H9 (cell line): ENCODE results near the gene KRTAP10-11. TPM values are rescaled to one million over a fixed set of nuclear protein-coding genes. Genes with fewer than 3 reads are reported as not detected.
"Not testable (repeated sequence)": the region's sequence is repeated elsewhere in the genome, so short reads cannot be mapped to it uniquely, and the experiment has no call there.

ENCODE experiments used
- DNase-seq: peaks from one replicate; pipeline ENCODE4 v3.0.0-alpha.2; 2017
- H2AFZ ChIP-seq: one replicate; pipeline ENCODE4 v1.6.1; 2013; ENCODE audit warnings: mild to moderate bottlenecking, low read length, control low read depth, moderate library complexity
- H2AK5ac ChIP-seq: 2 replicates; pipeline ENCODE4 v1.6.1; 2013; ENCODE audit warnings: low read length, control low read depth, mixed read lengths; ENCODE audit not compliant: insufficient read length
- H2BK120ac ChIP-seq: one replicate; pipeline ENCODE4 v1.6.1; 2013; ENCODE audit warnings: low read depth, mild to moderate bottlenecking, low read length, control low read depth, inconsistent platforms; ENCODE audit not compliant: poor library complexity, severe bottlenecking
- H2BK12ac ChIP-seq: 2 replicates; pipeline ENCODE4 v1.6.1; 2013; ENCODE audit warnings: low read length, control low read depth, mixed read lengths, low read depth; ENCODE audit not compliant: insufficient read length
- H2BK15ac ChIP-seq: 2 replicates; pipeline ENCODE4 v1.6.1; 2013; ENCODE audit warnings: low read depth, low read length, control low read depth
- H2BK20ac ChIP-seq: one replicate; pipeline ENCODE4 v1.6.1; 2013; ENCODE audit warnings: low read depth, mild to moderate bottlenecking, low read length, control low read depth, inconsistent platforms; ENCODE audit not compliant: poor library complexity, severe bottlenecking
- H2BK5ac ChIP-seq: 2 replicates; pipeline ENCODE4 v1.6.1; 2013; ENCODE audit warnings: low read length, control low read depth, mixed read lengths; ENCODE audit not compliant: insufficient read length
- H3K14ac ChIP-seq: 2 replicates; pipeline ENCODE4 v1.6.1; 2013; ENCODE audit warnings: low read length, control low read depth; ENCODE audit not compliant: insufficient read depth
- H3K18ac ChIP-seq: 2 replicates; pipeline ENCODE4 v1.6.1; 2013; ENCODE audit warnings: low read depth, mild to moderate bottlenecking, mixed read lengths, low read length, control low read depth; ENCODE audit not compliant: insufficient read length
- H3K23ac ChIP-seq: 2 replicates; pipeline ENCODE4 v1.6.1; 2013; ENCODE audit warnings: low read length, control low read depth, mixed read lengths, low read depth; ENCODE audit not compliant: insufficient read length
- H3K23me2 ChIP-seq: 2 replicates; pipeline ENCODE4 v1.6.1; 2013; ENCODE audit warnings: low read depth, mild to moderate bottlenecking, mixed read lengths, low read length, control low read depth; ENCODE audit not compliant: insufficient read length, poor library complexity, severe bottlenecking
- H3K27ac ChIP-seq: 2 replicates; pipeline ENCODE4 v1.5.1; 2013; ENCODE audit warnings: low read length, control low read depth, mixed read lengths, low read depth; ENCODE audit not compliant: insufficient read length
- H3K27me3 ChIP-seq: 2 replicates; pipeline ENCODE4 v1.6.1; 2013; ENCODE audit warnings: low read length, control low read depth, inconsistent platforms; ENCODE audit not compliant: insufficient read depth
- H3K4ac ChIP-seq: 2 replicates; pipeline ENCODE4 v1.6.1; 2013; ENCODE audit warnings: low read depth, mild to moderate bottlenecking, control low read depth, inconsistent platforms, low read length, moderate library complexity
- H3K4me1 ChIP-seq: 2 replicates; pipeline ENCODE4 v1.6.1; 2013; ENCODE audit warnings: low read length, control low read depth, inconsistent platforms; ENCODE audit not compliant: insufficient read depth
- H3K4me2 ChIP-seq: 2 replicates; pipeline ENCODE4 v1.6.1; 2013; ENCODE audit warnings: low read length, control low read depth, mixed read lengths; ENCODE audit not compliant: insufficient read length, insufficient read depth
- H3K56ac ChIP-seq: 2 replicates; pipeline ENCODE4 v1.6.1; 2013; ENCODE audit warnings: low read depth, mild to moderate bottlenecking, mixed read lengths, low read length, control low read depth; ENCODE audit not compliant: insufficient read length
- H3K79me1 ChIP-seq: 2 replicates; pipeline ENCODE4 v1.6.1; 2013; ENCODE audit warnings: low read depth, mild to moderate bottlenecking, moderate library complexity, low read length, control low read depth, inconsistent platforms; ENCODE audit not compliant: insufficient read depth, poor library complexity, severe bottlenecking
- H3K79me2 ChIP-seq: 2 replicates; pipeline ENCODE4 v1.6.1; 2013; ENCODE audit warnings: low read length, control low read depth, inconsistent platforms; ENCODE audit not compliant: insufficient read depth
- H3K9ac ChIP-seq: 2 replicates; pipeline ENCODE4 v1.6.1; 2013; ENCODE audit warnings: low read length, control low read depth, mixed read lengths; ENCODE audit not compliant: insufficient read length; ENCODE audit errors: extremely low read depth
- H3K9me3 ChIP-seq: one replicate; pipeline ENCODE4 v1.6.1; 2013; ENCODE audit warnings: low read depth, low read length, inconsistent platforms; ENCODE audit not compliant: control insufficient read depth
- H3T11ph ChIP-seq: one replicate; pipeline ENCODE4 v1.6.1; 2013; ENCODE audit warnings: mild to moderate bottlenecking, low read length, control low read depth, inconsistent platforms
- H4K20me1 ChIP-seq: one replicate; pipeline ENCODE4 v1.6.1; 2013; ENCODE audit not compliant: control insufficient read depth, insufficient read length, insufficient read depth
- H4K5ac ChIP-seq: 2 replicates; pipeline ENCODE4 v1.6.1; 2013; ENCODE audit warnings: low read depth, mild to moderate bottlenecking, mixed read lengths, low read length, control low read depth; ENCODE audit not compliant: insufficient read length
- H4K8ac ChIP-seq: replicated peaks from 2 replicates; pipeline ENCODE4 v1.6.1; 2013; ENCODE audit warnings: low read length, control low read depth, mixed read lengths, low read depth; ENCODE audit not compliant: insufficient read length
- H4K91ac ChIP-seq: 2 replicates; pipeline ENCODE4 v1.6.1; 2013; ENCODE audit warnings: low read depth, mild to moderate bottlenecking, moderate library complexity, mixed read lengths, low read length, control low read depth; ENCODE audit not compliant: insufficient read length
- H3K27ac Mint-ChIP-seq, 3 experiments: 2 replicates in 2 of 3; 3 replicates in 1 of 3; pipeline ENCODE4 v1.8.0; 2020 to 2021; ENCODE audit warnings: mixed read lengths in 3 of 3, mild to moderate bottlenecking in 1 of 3, moderate library complexity in 1 of 3
- H3K27me3 Mint-ChIP-seq: 2 replicates; pipeline ENCODE4 v1.8.0; 2021; ENCODE audit warnings: low read depth, mild to moderate bottlenecking, moderate library complexity, mixed read lengths
- H3K36me3 Mint-ChIP-seq, 3 experiments: 2 replicates in 2 of 3; 3 replicates in 1 of 3; pipeline ENCODE4 v1.8.0; 2020 to 2021; ENCODE audit warnings: low read depth in 3 of 3, mixed read lengths in 3 of 3; ENCODE audit not compliant: insufficient read depth in 1 of 3
- H3K4me1 Mint-ChIP-seq, 2 experiments: 2 replicates each; pipeline ENCODE4 v1.8.0; 2020; ENCODE audit warnings: mixed read lengths in 2 of 2
- H3K4me3 Mint-ChIP-seq, 2 experiments: 2 replicates in 1 of 2; 3 replicates in 1 of 2; pipeline ENCODE4 v1.8.0; 2020 to 2021; ENCODE audit warnings: mild to moderate bottlenecking in 2 of 2, mixed read lengths in 2 of 2, moderate library complexity in 1 of 2
- H3K9me3 Mint-ChIP-seq, 2 experiments: 2 replicates in 1 of 2; 3 replicates in 1 of 2; pipeline ENCODE4 v1.8.0; 2020; ENCODE audit warnings: mild to moderate bottlenecking in 2 of 2, mixed read lengths in 2 of 2, moderate library complexity in 1 of 2
- WGBS: extraction: QIAGEN DNeasy Blood & Tissue Kit; methylation state at CpG from one replicate; pipeline ENCODE4 v1.1.7; 2013; ENCODE audit warnings: missing lambda C conversion rate, low lambda C conversion rate, mixed read lengths; ENCODE audit not compliant: insufficient read length; ENCODE audit errors: extremely low coverage; 5-methylcytosine and 5-hydroxymethylcytosine counted together
- long read RNA-seq: library from polyadenylated mRNA; unstranded; transcript quantifications from one replicate; pipeline ENCODE4 v2.0.0, GENCODE V29; 2020
- total RNA-seq: library from RNA; stranded (reverse); gene quantifications from 2 replicates; pipeline ENCODE4 v1.2.1, GENCODE V29; 2021

KRTAP10-11 gene, protein sequence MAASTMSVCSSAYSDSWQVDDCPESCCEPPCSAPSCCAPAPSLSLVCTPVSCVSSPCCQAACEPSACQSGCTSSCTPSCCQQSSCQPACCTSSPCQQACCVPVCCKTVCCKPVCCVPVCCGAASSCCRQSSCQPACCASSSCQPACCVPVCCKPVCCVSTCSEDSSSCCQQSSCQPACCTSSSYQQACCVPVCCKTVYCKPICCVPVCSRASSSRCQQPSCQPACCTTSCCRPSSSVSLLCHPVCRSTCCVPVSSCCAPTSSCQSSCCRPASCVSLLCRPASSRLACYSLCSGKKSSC
- total RNA-seq: not detected in 2 replicates
- long read RNA-seq: 0 reads

DNA sequence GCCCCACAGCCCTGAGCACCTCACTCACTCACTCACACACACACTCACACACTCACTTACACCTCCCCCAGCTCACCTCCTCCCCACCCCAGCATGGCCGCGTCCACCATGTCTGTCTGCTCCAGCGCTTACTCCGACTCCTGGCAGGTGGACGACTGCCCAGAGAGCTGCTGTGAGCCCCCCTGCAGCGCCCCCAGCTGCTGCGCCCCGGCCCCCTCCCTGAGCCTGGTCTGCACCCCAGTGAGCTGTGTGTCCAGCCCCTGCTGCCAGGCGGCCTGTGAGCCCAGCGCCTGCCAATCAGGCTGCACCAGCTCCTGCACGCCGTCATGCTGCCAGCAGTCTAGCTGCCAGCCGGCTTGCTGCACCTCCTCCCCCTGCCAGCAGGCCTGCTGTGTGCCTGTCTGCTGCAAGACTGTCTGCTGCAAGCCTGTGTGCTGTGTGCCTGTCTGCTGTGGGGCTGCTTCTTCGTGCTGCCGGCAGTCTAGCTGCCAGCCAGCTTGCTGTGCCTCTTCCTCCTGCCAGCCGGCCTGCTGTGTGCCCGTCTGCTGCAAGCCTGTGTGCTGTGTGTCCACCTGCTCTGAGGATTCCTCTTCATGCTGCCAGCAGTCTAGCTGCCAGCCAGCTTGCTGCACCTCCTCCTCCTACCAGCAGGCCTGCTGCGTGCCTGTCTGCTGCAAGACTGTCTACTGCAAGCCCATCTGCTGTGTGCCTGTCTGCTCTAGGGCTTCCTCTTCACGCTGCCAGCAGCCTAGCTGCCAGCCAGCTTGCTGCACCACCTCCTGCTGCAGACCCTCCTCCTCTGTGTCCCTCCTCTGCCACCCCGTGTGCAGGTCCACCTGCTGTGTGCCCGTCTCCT, at the start of gene KRTAP10-11:
KRTAP10-11 (plus strand) TSS at position 49 of the 856 bp plus-strand sequence; CDS start at position 94, 45 bp downstream.
- H3K23ac ChIP-seq, H3T11ph ChIP-seq, H3K4me2 ChIP-seq, H3K4me1 ChIP-seq, H2BK12ac ChIP-seq, H4K20me1 ChIP-seq, H3K14ac ChIP-seq, H3K27me3 Mint-ChIP-seq, H3K27me3 ChIP-seq, H4K5ac ChIP-seq, H3K79me2 ChIP-seq, H3K9me3 ChIP-seq, H3K79me1 ChIP-seq, DNase-seq, H3K23me2 ChIP-seq, H3K4ac ChIP-seq, H2AK5ac ChIP-seq, H2BK15ac ChIP-seq, H2AFZ ChIP-seq, H3K27ac ChIP-seq, H4K8ac ChIP-seq, H3K9ac ChIP-seq, H3K18ac ChIP-seq, H2BK120ac ChIP-seq, H2BK20ac ChIP-seq, H3K56ac ChIP-seq, H4K91ac ChIP-seq, H2BK5ac ChIP-seq: not testable (repeated sequence)
- Mint-ChIP-seq H3K4me3 (peak within 1 kb of the TSS in 1 of 2 experiments; percentile 36; a peak in 1 of 5 replicates), H3K36me3 (peaks cover 11 to 20% (median 16%) of the 10 kb centered on the region in 3 experiments), H3K9me3 (peaks cover 22 to 27% of the 10 kb centered on the region in 2 experiments), H3K27ac (peak within 1 kb of the TSS; percentile 53 to 88 (median 76); a peak in 5 of 7 replicates), H3K4me1 (peaks cover 11 to 14% of the 10 kb centered on the region in 2 experiments)
- WGBS: no CpG with 5 or more reads among the region's 21 CpGs
